HG03280 (cell line): ENCODE data around the gene DYNLT4.
A peak's percentile ranks its signal among the peaks of the same experiment; 100 is the strongest.
"Not testable (repeated sequence)": the region's sequence is repeated elsewhere in the genome, so short reads cannot be mapped to it uniquely, and the experiment has no call there.

Experiments
- ATAC-seq: cut with Tn5 transposase; IDR thresholded peaks from one replicate; pipeline ENCODE4 v1.9.1; 2021; ENCODE audit warnings: mild to moderate bottlenecking, moderate library complexity; ENCODE audit not compliant: unreplicated experiment

DYNLT4 gene, protein sequence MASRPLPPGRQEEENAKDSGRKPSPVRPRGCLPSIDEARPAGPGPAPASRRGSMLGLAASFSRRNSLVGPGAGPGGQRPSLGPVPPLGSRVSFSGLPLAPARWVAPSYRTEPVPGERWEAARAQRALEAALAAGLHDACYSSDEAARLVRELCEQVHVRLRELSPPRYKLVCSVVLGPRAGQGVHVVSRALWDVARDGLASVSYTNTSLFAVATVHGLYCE

DNA sequence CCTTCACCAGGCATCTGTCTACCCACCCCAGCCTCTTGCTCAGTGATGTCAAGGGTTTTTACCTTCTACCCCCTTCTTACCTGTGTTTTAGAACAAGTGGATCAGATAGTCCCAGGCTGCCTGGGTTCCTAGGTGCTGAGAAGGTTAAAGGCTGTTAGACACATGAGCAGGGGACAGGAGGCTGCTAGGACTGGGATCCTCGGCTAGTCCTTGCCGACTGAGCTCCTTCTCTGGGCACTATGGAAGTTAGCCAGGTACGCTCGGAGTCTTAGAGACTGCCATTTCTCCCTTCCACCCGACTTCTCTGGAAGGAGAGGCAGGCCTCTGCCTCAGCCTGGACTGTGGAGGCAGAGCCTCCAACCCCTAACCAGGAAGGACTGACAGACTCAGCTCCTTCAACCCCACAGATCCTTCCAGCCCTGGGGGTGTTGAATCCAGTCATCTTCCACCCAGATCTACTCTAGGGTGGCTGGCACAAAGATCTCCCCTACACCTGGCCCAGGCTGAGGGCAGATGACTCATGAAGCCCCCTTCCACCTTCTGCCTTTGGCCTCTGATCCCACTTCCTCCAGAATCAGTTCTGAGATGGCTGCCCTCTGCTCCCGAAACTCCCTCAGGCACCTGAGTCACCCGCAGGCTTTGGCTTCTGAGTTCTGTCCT is at the start of gene DYNLT4:
TSS of gene DYNLT4 (minus strand) at position 648 of the 660 bp plus-strand sequence. CDS start 683 bp downstream, outside the sequence.
- ATAC-seq, result no peak

DNA sequence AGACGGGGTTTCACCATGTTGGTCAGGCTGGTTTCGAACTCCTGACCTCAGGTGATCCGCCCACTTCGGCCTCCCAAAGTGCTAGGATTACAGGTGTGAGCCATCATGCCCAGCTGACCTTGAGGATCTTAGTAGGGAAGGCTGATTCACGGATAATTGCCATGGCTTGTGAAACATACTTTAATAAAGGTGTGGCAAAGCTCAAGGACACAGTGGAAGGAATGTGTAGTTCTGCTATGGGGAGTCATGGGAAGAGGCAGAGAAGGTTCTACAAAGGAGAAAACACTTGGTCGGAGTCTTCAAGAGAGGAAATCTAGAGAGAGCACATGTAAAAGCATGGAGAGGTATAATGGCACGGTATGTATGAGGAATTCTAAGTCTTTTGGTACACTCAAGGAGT is 48.6 kb upstream of the DYNLT4 start:
- no peak for ATAC-seq

DNA sequence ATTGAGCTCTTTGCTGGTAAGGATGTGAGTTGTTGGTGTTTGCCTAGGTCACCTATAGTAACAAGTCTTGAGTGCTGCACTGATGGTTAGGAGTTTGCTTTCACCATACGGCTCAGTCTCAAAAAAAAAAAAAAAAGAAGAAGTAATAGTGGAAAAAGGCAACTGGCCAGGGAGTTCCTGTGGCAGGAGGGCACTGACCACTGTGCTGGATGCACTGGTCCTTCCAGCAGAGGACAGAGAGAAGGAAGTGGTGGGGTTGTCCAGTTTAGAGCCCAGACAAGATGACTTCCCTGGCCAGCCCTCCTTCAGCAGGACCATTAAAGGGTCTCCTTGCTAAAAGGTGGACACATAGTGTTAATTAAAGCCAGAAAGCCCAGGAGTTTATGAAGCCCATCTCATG is 47.8 kb upstream of the DYNLT4 start:
- ATAC-seq, result no peak

DNA sequence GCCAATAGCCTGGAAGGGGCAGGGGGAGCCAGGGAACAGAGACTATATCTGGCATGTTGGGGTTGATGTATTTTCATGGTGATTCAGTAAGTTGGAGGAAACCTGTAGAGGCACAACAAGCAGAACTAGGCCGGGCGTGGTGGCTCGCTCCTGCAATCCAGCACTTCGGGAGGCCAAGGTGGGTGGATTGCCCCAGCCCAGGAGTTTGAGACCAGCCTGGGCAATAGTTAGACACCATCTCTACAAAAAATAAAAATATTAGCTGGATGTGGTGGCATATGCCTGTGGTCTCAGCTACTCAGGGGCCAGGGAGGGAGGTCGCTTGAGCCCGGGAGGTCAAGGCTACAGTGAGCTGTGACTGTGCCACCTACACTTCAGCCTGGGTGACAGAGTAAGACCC is 46.0 kb upstream of the DYNLT4 start:
- ATAC-seq, result no peak

DNA sequence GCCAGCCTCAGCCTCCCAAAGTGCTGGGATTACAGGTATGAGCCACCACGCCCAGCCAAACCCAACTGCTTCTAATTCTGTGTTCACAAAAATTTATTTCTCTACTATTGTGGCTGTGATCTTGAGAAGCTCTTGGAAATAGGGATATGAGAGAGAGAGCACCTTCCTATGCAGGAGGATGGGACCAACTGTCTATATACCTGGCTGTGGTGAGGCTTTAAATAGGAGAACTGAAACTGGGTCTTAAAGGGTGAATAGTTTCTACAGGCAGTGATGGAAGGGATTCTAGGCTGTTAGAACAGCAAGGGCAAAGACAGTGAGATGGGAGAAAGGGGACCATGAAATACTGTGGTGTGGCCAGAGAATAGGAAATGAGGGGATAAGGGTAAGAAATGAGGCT is 44.2 kb upstream of the DYNLT4 start:
- ATAC-seq, result no peak

DNA sequence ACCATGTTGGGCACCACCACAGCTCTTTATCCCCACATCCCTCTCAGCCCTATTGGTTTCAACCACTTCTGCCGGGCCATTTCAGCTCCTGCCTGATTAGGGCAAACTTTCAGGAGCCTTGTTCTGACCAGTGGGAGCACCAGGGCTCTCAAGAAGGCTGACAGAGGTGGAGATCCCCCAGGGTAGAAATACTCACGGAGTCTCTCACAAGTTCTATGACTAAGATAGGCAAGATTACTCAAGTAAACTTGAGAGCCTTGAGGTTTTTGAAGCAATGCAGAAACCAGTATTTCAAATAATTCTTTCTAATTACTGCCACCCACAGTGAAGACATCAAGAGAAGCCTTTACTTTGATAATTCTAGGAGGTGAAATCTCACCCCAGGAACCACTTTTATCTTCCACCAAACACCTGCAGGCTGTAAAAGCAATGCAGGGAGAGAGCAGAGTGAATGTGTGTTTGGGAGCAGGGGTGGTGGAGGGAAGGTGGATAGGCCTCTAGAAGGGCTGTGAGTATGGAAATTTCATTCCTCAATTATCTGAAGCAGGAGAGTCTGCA is 42.5 kb upstream of the DYNLT4 start:
- ATAC-seq, result no peak

DNA sequence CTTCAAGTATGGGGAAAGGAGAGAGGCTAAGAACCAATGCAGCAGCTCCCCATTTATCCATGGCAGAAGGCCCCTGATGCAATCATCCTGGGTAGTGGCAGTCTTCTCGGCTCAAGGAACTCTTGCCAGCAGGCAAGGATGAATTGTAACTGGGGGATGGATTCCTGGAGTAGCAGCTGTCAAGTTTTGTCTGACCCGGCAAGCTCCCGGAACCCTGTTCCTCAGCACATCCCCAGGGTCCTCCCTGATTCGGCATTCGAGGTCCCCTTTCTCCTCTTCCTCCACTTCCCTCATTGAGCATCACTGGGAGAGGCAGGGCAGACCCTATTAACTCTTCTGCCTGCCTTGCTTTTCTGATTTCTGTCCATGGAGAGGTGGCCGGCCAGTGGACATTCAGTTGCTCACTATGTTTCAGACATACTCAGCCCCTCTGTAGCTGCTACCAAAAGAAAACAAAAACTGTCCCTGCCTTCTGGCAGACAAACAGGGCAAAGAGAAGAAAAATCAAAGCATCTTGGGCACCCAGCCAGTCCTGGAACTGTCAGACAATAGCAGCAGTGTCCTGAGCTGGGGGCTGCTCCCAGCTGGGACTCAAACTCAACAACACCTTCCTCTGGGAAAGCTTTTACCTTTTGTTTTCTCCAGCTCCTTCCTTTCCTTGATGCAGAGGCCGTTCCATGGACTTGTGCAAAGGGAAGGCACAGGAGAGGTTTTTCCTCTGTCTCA is 41.5 kb upstream of the DYNLT4 start:
- no peak for ATAC-seq

DNA sequence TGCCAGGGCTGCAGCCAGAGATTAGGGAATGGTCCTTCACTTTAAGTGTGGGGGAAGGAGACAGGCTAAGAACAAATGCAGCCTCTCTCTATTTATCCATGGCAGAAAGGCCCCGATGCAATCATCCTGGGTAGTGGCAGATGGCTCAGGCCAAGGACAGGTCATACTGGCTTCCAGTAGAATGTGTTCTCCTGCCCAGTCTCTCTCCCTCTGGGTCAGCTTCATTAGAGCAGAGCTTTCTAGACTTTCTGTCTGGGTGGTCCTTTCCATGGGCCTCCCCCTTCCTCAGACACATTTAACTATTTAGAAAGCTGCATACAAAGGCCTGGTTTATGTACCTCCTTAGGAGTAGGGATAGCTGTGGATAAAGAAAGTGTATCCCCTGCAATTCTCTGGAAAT is 40.7 kb upstream of the DYNLT4 start:
- no peak for ATAC-seq

DNA sequence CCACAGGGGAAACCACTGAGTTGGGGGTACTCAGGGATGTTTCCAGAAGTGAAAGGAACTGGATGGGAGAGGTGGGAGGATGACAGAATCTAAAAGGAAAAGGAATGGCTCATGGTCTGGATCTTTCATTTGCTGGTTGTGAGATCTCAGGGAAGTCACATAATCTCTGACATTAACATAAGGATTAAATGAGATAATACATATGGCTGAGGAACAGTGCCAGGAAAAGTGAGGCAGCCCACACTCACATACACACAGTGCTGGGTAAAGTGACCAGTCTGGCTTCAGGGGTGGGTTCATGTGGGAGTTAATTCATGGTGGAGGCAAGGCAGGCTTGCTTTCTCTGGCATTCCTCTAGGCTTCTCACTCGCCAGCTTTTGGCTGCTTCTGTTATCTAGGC is 39.8 kb upstream of the DYNLT4 start:
- ATAC-seq, result no peak

DNA sequence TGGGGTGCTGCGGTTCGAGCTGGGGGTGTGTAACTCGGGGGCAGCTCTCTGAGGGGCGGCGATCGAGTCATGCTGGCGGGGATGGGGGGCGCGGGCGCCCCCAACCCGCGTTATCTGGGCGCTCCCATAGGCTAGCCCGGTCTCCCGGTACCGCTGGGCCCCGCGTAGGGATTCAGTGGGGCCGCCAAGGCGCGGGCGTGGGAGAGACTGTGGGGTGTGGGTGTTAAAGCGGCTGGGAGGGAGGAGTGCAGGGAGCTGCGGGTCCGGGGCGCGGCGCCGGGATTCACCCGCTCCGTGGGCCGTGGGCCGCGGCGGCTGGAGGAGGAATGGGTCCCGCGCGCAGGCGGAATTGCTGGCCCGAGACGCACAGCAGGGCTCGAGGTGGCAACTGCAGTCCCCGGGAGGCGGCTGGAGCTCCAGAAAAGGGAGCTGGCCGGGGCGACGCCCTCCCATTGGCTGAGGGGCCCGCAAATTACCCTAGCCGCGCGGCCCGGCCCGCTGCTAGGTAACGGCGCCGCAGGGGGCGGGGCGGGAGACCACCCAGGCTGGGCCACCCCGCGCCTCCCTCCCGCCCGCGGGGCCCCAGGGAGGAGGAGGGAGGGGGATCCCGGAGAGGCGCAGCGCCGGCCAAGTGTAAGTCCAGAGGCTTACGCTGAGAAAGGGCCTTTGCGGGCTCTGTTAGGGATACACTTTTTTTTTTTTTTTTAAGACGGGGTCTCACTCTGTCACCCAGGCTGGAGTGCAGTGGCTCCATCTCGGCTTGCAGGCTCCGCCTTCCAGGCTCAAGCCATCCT is 35.9 kb upstream of the DYNLT4 start, which contains the start of gene PTCH2:
TSS of gene PTCH2 (minus strand) at position 392 of the 794 bp plus-strand sequence. CDS start at position 71, 321 bp downstream.
- no peak for ATAC-seq

DNA sequence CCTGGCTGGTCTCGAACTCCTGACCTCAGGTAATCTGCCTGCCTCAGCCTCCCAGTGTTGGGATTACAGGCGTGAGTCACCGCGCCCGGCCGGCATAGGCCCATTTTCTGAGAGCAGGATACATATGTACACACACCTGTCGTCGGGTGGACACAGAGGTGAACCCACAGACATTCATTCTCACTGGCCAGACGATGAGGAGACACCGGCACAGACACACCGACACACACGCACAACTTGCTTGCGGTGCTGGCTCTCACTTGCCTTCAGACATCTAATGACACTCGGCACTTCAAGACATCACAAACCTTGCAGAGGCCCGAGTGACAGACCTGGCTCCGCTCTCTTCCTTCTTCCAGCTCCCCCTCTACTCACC is 35.3 kb upstream of the DYNLT4 start:
- no peak for ATAC-seq

DNA sequence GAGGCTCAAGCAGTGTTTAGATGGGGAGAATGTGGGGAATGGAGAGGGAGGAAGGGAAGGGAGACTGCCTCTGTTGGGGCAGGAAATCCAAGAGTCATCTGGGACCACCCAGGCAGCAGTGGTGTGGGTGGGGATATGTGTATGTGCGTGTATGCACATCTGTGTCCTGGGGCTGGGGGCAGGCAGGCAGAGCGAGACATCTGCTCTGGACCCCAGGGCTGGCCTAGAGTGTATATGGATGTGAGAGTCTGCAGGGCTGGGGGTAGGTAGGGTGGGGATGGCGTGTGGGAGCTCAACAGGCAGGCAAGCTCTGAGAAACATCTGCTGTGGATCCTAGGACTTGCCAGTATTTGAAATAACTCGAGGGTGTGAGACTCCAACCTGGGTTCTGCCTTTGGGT is 32.4 kb upstream of the DYNLT4 start:
- ATAC-seq, result no peak

DNA sequence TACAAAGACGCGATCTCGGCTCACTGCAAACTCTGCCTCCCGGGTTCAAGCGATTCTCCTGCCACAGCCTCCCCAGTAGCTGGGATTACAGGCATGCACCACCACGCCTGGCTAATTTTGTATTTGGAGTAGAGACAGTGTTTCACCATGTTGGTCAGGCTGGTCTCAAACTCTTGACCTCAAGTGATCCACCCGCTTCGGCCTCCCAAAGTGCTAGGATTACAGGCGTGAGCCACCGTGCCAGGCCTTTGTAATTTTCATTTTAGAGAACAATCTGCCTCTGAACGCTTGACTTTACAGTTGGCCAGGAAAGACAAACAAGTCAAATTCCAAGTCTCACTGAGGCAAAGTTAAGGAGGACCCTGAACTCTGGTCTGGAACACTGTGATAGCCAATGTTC is 31.1 kb upstream of the DYNLT4 start:
- not testable (repeated sequence) for ATAC-seq

DNA sequence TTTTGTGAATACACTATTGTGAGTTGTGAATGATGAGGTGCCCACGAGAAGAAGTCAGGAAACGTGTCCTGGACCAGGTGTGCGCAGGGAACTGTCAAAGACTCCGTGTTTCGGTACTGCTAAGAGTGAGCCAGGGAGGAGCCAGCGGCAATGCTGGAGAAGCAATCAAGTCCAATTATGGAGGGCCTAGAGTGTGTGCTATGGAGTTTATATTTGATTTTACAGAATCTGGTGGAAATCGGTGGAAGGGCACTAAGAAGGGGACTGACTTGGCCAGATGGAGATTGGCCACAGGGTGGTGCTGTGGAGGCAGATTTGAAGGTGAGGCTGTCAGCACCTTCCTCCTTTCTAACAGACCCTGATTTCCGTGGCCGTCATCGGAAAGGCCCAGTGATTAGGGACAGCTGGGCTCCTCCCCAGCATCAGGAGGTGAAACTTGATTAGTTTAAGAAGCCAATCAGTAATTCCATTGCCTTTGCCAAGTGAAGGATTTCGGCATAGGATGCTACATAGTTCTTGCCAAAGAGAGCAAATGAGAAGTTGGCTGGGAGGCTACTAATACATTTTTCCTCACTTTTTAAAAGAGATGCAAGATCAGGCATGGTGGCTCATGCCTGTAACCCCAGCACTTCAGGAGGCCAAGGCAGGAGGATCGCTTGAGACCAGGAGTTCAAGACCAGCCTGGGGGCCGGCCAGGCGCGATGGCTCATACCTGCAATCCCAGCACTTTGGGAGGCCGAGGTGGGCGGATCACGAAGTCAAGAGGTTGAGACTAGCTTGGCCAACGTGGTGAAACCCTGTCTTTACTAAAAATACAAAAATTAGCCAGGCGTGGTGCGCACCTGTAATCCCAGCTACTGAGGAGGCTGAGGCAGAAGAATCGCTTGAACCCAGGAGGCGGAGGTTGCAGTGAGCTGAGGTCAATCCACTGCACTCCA is 28.9 kb upstream of the DYNLT4 start:
- peak; percentile 67 for ATAC-seq

DNA sequence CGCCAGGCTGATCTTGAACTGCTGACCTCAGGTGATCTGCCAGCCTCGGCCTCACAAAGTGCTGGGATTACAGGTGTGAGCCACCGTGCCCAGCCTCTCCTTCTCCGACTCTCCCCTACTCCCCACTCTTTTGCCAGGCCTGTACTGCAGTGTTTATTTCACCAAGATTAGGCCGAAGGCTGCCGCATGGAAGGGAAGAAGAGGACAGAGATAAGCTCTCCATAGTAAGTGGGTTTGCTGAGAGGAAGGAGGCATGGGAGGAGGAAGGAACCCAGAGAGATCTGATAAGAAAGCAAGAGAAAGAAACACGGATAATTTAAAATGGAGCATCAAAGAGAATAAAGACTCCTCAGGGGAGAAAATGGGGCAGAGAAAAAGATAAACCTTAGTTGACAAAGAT is 27.2 kb upstream of the DYNLT4 start:
- ATAC-seq, result no peak

DNA sequence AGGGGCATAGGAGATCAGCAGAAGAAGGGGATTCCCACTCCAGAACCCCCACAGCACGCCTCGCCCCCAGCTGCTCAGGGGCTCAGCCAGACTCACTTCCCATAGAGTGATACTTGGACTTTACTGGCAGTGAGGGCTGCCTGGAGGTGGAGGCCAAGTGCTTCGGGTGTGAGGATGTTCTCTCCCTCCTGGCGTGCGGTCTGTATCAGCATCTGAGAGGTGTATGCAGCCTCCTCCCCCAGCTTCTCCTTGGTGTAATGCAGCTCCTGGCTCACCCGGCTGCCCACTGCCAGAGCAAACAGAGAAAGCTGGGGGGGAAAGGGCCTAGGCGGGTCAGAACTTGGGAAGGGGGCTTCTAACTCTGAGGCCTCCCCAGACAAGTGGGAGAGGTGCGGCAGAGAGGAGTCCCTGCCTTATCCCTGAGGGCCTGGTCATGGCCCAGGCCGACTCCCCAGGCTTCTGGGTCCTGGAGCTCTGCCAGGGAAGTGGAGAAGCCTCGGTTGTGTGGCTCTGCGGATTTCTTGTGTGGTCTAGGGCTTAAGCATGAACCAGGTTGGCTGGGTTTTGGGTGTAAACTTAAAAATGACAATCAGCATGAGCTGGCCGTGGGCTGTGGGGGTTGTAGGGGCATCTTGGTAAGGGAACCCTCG is 25.0 kb upstream of the DYNLT4 start:
- ATAC-seq, result no peak

DNA sequence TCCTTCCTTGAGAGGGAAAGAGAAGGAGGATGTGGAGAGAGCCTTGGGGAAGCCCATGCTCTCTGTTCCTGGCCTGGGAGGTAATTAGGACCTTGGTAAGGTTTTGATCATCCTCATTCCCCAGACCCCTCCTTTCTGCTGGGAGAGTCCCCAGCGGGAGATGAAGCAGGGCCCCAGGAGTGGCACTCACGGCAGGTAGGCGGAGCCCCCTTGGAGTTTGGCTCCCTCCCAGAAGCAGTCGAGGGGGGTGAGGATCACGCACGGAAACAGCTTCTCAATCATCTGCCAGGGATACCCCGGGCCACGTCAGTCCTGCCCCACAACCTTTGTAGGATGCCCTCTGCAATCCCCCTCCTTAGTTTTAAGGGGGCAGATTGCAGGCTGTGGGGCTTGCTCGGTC is 24.4 kb upstream of the DYNLT4 start:
- ATAC-seq, result no peak

DNA sequence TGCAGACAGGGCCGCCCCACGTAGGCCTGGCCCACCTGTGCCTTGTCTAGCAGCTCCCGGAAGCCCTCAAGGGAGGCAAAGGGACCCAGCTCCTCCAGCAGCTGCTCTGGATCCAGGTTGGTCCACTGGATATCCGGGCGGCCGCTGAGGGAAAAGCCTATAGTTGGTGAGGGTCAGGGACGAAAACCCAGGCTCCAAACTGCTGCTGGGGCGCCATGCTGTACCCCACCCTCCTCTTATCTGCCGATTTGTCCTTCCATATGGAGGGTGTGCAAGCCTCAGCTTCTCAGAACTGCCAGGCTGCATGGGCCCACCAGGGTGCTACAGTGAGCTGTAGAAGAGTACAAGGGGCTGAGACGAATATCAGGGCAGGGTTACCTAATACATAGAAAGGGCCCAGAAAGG is 23.8 kb upstream of the DYNLT4 start:
- ATAC-seq, result no peak
